SJSA1 (cell line): ENCODE results near the gene TP53I11. TPM values are rescaled to one million over a fixed set of nuclear protein-coding genes. Genes with fewer than 3 reads are reported as not detected.
A peak's percentile ranks its signal among the peaks of the same experiment; 100 is the strongest.

Experiments
- DNase-seq, 2 experiments: peaks; one replicate each; pipeline ENCODE4 v3.0.0-alpha.2; 2015 to 2020; ENCODE audit warnings: low spot score in 2 of 2, low read depth in 1 of 2
- H3K27ac ChIP-seq: fragments of 250-450 bp; sonication (Bioruptor Pico); 2 replicates; pipeline ENCODE4 v1.5.1; 2020; ENCODE audit warnings: mild to moderate bottlenecking, moderate library complexity
- H3K27me3 ChIP-seq: fragments of 250-450 bp; sonication (Bioruptor Pico); replicated peaks from 2 replicates; pipeline ENCODE4 v1.5.1; 2020; ENCODE audit warnings: mild to moderate bottlenecking, moderate library complexity
- H3K36me3 ChIP-seq: fragments of 250-450 bp; sonication (Bioruptor Pico); 2 replicates; pipeline ENCODE4 v1.5.1; 2020; ENCODE audit warnings: mild to moderate bottlenecking
- H3K4me1 ChIP-seq: fragments of 250-450 bp; sonication (Bioruptor Pico); replicated peaks from 2 replicates; pipeline ENCODE4 v1.6.1; 2021; ENCODE audit warnings: mild to moderate bottlenecking
- H3K4me3 ChIP-seq: fragments of 250-450 bp; sonication (Bioruptor Pico); 2 replicates; pipeline ENCODE4 v1.5.1; 2020; ENCODE audit warnings: mild to moderate bottlenecking
- H3K9me3 ChIP-seq: fragments of 250-450 bp; sonication (Bioruptor Pico); replicated peaks from 2 replicates; pipeline ENCODE4 v1.5.1; 2020; ENCODE audit warnings: mild to moderate bottlenecking
- total RNA-seq: library from RNA; depleted of rRNA; stranded (reverse); fragments of >200 nt; shearing (Covaris generic); gene quantifications from 2 replicates; pipeline ENCODE4 v1.2.3, GENCODE V29; 2014

TP53I11 gene
- total RNA-seq, 1 experiment from 2014 or later = 65.0 TPM

GRCh38 chr11:44957776-44958564 is 7.3 kb upstream of the TP53I11 start:
- no peaks in the 10 kb centered on the region for H3K27me3 ChIP-seq
- no peak for DNase-seq

GRCh38 chr11:44957040-44957515 is 6.4 kb upstream of the TP53I11 start:
- Histone ChIP-seq H3K36me3 (no peaks in the 10 kb centered on the region), H3K27me3 (no peaks in the 10 kb centered on the region), H3K4me3 (no peak overlapping the region), H3K27ac (no peak overlapping the region), H3K9me3 (no peaks in the 10 kb centered on the region), H3K4me1 (peaks cover 12% of the 10 kb centered on the region)
- no peak for DNase-seq

More at GRCh38 chr11:44957776-44958564, 7.3 kb upstream of the TP53I11 start:
- Histone ChIP-seq H3K9me3 (no peaks in the 10 kb centered on the region), H3K36me3 (no peaks in the 10 kb centered on the region), H3K4me1 (peaks cover 12% of the 10 kb centered on the region), H3K4me3 (no peak overlapping the region), H3K27ac (no peak overlapping the region)

GRCh38 chr11:44955015-44955738 is 4.5 kb upstream of the TP53I11 start:
- DNase-seq = peak; percentile 68 to 90
- Histone ChIP-seq H3K4me3 (no peak overlapping the region), H3K4me1 (peaks cover 21% of the 10 kb centered on the region), H3K27ac (peak overlapping the region; percentile 13), H3K27me3 (no peaks in the 10 kb centered on the region), H3K36me3 (peaks cover 5% of the 10 kb centered on the region), H3K9me3 (no peaks in the 10 kb centered on the region; the same call in 1 of the 2 replicates)

GRCh38 chr11:44954051-44954906 is 3.6 kb upstream of the TP53I11 start:
- Histone ChIP-seq H3K36me3 (peaks cover 7% of the 10 kb centered on the region), H3K4me3 (no peak overlapping the region), H3K4me1 (peaks cover 25% of the 10 kb centered on the region), H3K9me3 (no peaks in the 10 kb centered on the region; the same call in 1 of the 2 replicates), H3K27me3 (no peaks in the 10 kb centered on the region), H3K27ac (no peak overlapping the region)
- no peak for DNase-seq

GRCh38 chr11:44952500-44953260 is 2.0 kb upstream of the TP53I11 start:
- H3K27ac ChIP-seq = no peak overlapping the region
- H3K4me3 ChIP-seq = no peak overlapping the region
- H3K9me3 ChIP-seq = no peaks in the 10 kb centered on the region; the same call in 1 of the 2 replicates
- no peaks in the 10 kb centered on the region for H3K27me3 ChIP-seq
- no peak for DNase-seq
- peaks cover 8% of the 10 kb centered on the region for H3K36me3 ChIP-seq
- peaks cover 32% of the 10 kb centered on the region for H3K4me1 ChIP-seq

- DNase-seq = no peak
- H3K36me3 ChIP-seq = peaks cover 11% of the 10 kb centered on the region
- H3K27ac ChIP-seq = no peak overlapping the region
- no peaks in the 10 kb centered on the region; the same call in 1 of the 2 replicates for H3K9me3 ChIP-seq
- H3K27me3 ChIP-seq = no peaks in the 10 kb centered on the region
- no peak overlapping the region for H3K4me3 ChIP-seq
- H3K4me1 ChIP-seq = peaks cover 32% of the 10 kb centered on the region
These were observed 1.4 kb upstream of the TP53I11 start for GRCh38 chr11:44952082-44952481.

GRCh38 chr11:44950031-44950624 is 555 bp downstream of the TP53I11 start:
- peak; percentile 43 to 67 for DNase-seq
- H3K27me3 ChIP-seq = no peaks in the 10 kb centered on the region
- H3K9me3 ChIP-seq = no peaks in the 10 kb centered on the region; the same call in 1 of the 2 replicates
- peak overlapping the region; percentile 23 for H3K27ac ChIP-seq
- H3K4me1 ChIP-seq = peaks cover 26% of the 10 kb centered on the region
- H3K4me3 ChIP-seq = peak overlapping the region; percentile 91
- H3K36me3 ChIP-seq = peaks cover 30% of the 10 kb centered on the region

- no peaks in the 10 kb centered on the region for H3K27me3 ChIP-seq
- no peaks in the 10 kb centered on the region; the same call in 1 of the 2 replicates for H3K9me3 ChIP-seq
- H3K4me1 ChIP-seq = peaks cover 19% of the 10 kb centered on the region
- DNase-seq = peak in 1 of 2 experiments; percentile 58
- H3K27ac ChIP-seq = peak overlapping the region; percentile 23; the same call in 1 of the 2 replicates
- H3K4me3 ChIP-seq = peak overlapping the region; percentile 91
- H3K36me3 ChIP-seq = peaks cover 35% of the 10 kb centered on the region
These were observed 1.3 kb downstream of the TP53I11 start for GRCh38 chr11:44949160-44950030.

- no peak overlapping the region for H3K27ac ChIP-seq
- H3K4me3 ChIP-seq = no peak overlapping the region
- H3K9me3 ChIP-seq = no peaks in the 10 kb centered on the region; the same call in 1 of the 2 replicates
- H3K27me3 ChIP-seq = no peaks in the 10 kb centered on the region
- H3K4me1 ChIP-seq = peaks cover 19% of the 10 kb centered on the region
- peaks cover 36% of the 10 kb centered on the region for H3K36me3 ChIP-seq
- no peak for DNase-seq
These were observed 2.5 kb downstream of the TP53I11 start for GRCh38 chr11:44948155-44948554.

- no peaks in the 10 kb centered on the region; the same call in 1 of the 2 replicates for H3K9me3 ChIP-seq
- no peak overlapping the region for H3K27ac ChIP-seq
- H3K27me3 ChIP-seq = no peaks in the 10 kb centered on the region
- peaks cover 36% of the 10 kb centered on the region for H3K36me3 ChIP-seq
- no peak for DNase-seq
- peaks cover 19% of the 10 kb centered on the region for H3K4me1 ChIP-seq
- no peak overlapping the region for H3K4me3 ChIP-seq
These were observed 3.6 kb downstream of the TP53I11 start for GRCh38 chr11:44947114-44947513.

GRCh38 chr11:44946263-44946662 is 4.4 kb downstream of the TP53I11 start:
- Histone ChIP-seq H3K27ac (no peak overlapping the region), H3K9me3 (no peaks in the 10 kb centered on the region; the same call in 1 of the 2 replicates), H3K4me3 (no peak overlapping the region), H3K27me3 (no peaks in the 10 kb centered on the region), H3K4me1 (peaks cover 19% of the 10 kb centered on the region), H3K36me3 (peaks cover 36% of the 10 kb centered on the region)
- no peak for DNase-seq

- Histone ChIP-seq H3K36me3 (peaks cover 39% of the 10 kb centered on the region), H3K4me3 (no peak overlapping the region), H3K27ac (no peak overlapping the region), H3K4me1 (peaks cover 16% of the 10 kb centered on the region), H3K9me3 (no peaks in the 10 kb centered on the region; the same call in 1 of the 2 replicates), H3K27me3 (no peaks in the 10 kb centered on the region)
- no peak for DNase-seq
These were observed 5.0 kb downstream of the TP53I11 start for GRCh38 chr11:44945666-44946065.
